Transverse colon (tissue), 4 donors: ENCODE results near the gene GABRQ. TPM values are rescaled to one million over a fixed set of nuclear protein-coding genes. Genes with fewer than 3 reads are reported as not detected.

Experiments used
- DNase-seq: peaks from one replicate; pipeline ENCODE4 v3.0.0-alpha.2; 2019
- H3K27ac ChIP-seq, 4 donors: fragments of 200-600 bp; sonication (generic); 2 replicates each; pipeline ENCODE4 v1.5.1; 2016 to 2018; ENCODE audit warnings: inconsistent platforms in 4 of 4
- H3K27me3 ChIP-seq: fragments of 200-600 bp; sonication (generic); 2 replicates; pipeline ENCODE4 v1.5.1; 2017; ENCODE audit warnings: inconsistent platforms
- H3K36me3 ChIP-seq, 4 donors: fragments of 200-600 bp; sonication (generic); 2 replicates each; pipeline ENCODE4 v1.5.1; 2017 to 2019; ENCODE audit warnings: inconsistent platforms in 4 of 4
- H3K4me1 ChIP-seq, 4 donors: fragments of 200-600 bp; sonication (generic); 2 replicates each; pipeline ENCODE4 v1.5.1; 2017 to 2020; ENCODE audit warnings: inconsistent platforms in 4 of 4
- H3K4me3 ChIP-seq, 4 donors: fragments of 200-600 bp; sonication (generic); 1 replicate in 1 of 4; 2 replicates in 3 of 4; pipeline versions ENCODE4 v1.5.1 to v1.6.1; 2017 to 2019; ENCODE audit warnings: inconsistent platforms in 4 of 4
- H3K9me3 ChIP-seq, 2 donors: fragments of 200-600 bp; sonication (generic); 2 replicates each; pipeline ENCODE4 v1.5.1; 2017 to 2019; ENCODE audit warnings: inconsistent platforms in 2 of 2
- EP300 ChIP-seq: sonication (generic); formaldehyde crosslinking; IDR thresholded peaks from one replicate; pipeline ENCODE4 v1.6.1; 2017; ENCODE audit warnings: antibody characterized with exemption, low read depth
- POLR2A ChIP-seq: fragments of 450-650 bp; IDR thresholded peaks from one replicate; pipeline ENCODE4 v1.6.1; 2016; ENCODE audit warnings: antibody characterized with exemption, mild to moderate bottlenecking, moderate library complexity
- POLR2AphosphoS5 ChIP-seq, 3 donors: sonication (generic); formaldehyde crosslinking; IDR thresholded peaks; one replicate each; pipeline ENCODE4 v1.6.1; 2016; ENCODE audit warnings: antibody characterized with exemption in 3 of 3
- WGBS, 2 donors: methylation state at CpG; one replicate each; pipeline ENCODE4 v1.1.5; 2018; ENCODE audit warnings: low coverage in 1 of 2; 5-methylcytosine and 5-hydroxymethylcytosine counted together
- in situ Hi-C, 4 donors: fragments of 200-750 bp; cut with MboI; loops; one replicate each; pipeline versions ENCODE4 v1.15.0 to v1.15.1; 2017; ENCODE audit warnings: low sequenced_read_pairs in 3 of 4, low pct_ligation_motif_present in 1 of 4, low pct_unique_long_range_greater_than_20kb in 1 of 4
- intact Hi-C: fragments of 100-400 bp; cut with DNase I; formaldehyde crosslinking; loops from one replicate; pipeline ENCODE4 v1.15.1; 2023; ENCODE audit warnings: low total_unique reads
- total RNA-seq, 4 donors: library from RNA; depleted of rRNA; stranded (reverse); fragments of >200 nt; gene quantifications; one replicate each; pipeline ENCODE4 v1.1.0, GENCODE V29; 2016
- TF ChIP-seq, protein P1 (sequence below), 5 experiments: fragments of 200-600 bp in 3 of 5; fragments of 450-650 bp in 2 of 5; sonication (generic) in 3 of 5; IDR thresholded peaks; 1 replicate in 2 of 5; 2 replicates in 3 of 5; pipeline ENCODE4 v1.5.1; 2016 to 2017; ENCODE audit warnings: antibody characterized with exemption in 5 of 5, inconsistent platforms in 3 of 5, mild to moderate bottlenecking in 2 of 5, moderate library complexity in 1 of 5

GABRQ gene
- not detected for total RNA-seq

DNA sequence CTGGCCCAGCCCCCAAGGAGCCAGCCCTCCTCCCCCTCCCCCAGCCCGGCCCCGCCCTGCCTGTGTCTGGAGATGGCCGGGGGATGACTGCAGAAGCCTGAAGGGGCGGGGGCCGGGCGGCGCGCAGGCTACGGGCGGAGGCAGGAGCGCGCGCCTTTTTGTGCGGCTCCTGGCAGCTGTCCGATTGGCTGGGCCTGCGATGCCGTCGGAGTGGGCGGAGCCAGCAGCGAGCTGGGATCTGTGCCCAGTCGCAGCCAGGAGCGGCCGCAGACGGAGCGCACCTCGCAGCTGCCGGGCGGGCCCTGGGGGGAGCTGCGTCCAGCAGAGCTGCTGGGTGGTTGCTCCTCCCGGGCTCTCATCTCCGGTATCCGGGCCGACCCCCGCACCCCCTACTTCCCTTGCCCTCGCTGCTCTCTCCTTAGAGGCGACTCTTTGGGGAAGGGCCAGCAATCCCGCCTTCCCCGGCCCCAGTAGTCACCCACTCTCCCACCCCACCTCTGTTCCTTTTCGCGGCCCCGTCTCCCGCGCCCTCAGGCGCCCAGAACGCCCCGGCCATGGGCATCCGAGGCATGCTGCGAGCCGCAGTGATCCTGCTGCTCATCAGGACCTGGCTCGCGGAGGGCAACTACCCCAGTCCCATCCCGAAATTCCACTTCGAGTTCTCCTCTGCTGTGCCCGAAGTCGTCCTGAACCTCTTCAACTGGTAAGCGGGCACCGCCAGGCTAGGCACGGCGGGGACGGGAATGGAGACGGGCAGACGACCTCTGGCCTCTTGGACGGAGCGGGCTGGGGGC is at the start of gene GABRQ:
Gene GABRQ (plus strand): TSS at position 247 of the 794 bp plus-strand sequence. CDS start 308 bp downstream, at position 555.
- no peak within 1 kb of the TSS for H3K27ac ChIP-seq
- H3K36me3 ChIP-seq, result no peaks in the 10 kb centered on the region
- TF ChIP-seq, protein P1, sequence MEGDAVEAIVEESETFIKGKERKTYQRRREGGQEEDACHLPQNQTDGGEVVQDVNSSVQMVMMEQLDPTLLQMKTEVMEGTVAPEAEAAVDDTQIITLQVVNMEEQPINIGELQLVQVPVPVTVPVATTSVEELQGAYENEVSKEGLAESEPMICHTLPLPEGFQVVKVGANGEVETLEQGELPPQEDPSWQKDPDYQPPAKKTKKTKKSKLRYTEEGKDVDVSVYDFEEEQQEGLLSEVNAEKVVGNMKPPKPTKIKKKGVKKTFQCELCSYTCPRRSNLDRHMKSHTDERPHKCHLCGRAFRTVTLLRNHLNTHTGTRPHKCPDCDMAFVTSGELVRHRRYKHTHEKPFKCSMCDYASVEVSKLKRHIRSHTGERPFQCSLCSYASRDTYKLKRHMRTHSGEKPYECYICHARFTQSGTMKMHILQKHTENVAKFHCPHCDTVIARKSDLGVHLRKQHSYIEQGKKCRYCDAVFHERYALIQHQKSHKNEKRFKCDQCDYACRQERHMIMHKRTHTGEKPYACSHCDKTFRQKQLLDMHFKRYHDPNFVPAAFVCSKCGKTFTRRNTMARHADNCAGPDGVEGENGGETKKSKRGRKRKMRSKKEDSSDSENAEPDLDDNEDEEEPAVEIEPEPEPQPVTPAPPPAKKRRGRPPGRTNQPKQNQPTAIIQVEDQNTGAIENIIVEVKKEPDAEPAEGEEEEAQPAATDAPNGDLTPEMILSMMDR (IDR thresholded peaks at IDR 0.05), result no peak
- TF ChIP-seq POLR2AphosphoS5 (IDR thresholded peaks at IDR 0.05) (no peak), POLR2A (no peak), EP300 (no peak)
- H3K4me3 ChIP-seq, result peak within 1 kb of the TSS in 1 of 4 donors; percentile 2
- WGBS, 2 donors, result 46% methylated on average over 64 of the region's 64 CpGs; no CpG with 5 or more reads in 1 of the 2 donors
- peaks cover 22% of the 10 kb centered on the region for H3K27me3 ChIP-seq
- H3K4me1 ChIP-seq, result no peaks in the 10 kb centered on the region
- in situ Hi-C loops (loop anchor here (10.0 to 25.0 kb wide), 3 partner anchors 876 to 901 kb away; partner anchors contain the start of gene CNGA2 (in 2 of the 4)), intact Hi-C loops (no loop called here)
- H3K9me3 ChIP-seq, result no peaks in the 10 kb centered on the region
- peak; percentile 12 for DNase-seq

DNA sequence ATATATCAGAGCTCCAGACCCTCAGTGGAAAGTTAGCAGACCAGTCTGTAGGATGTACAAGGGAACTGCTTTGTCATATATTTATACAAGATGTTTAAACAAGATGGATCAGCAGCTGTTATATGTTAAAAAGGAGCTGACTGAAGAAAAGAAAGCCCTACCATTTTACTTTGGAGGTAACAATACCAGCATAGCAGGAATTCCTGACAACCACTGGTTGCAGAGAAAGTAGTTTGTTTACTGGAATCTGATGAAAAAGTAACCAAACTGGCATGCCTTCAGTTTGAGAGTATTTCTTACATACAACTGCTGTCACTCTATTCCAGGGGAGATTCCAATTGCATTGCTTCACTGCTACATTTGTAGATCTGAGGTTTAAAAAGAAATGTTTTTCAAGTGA is 49.5 kb upstream of the GABRQ start:
- Histone ChIP-seq H3K9me3 (no peaks in the 10 kb centered on the region), H3K4me3 (no peak overlapping the region), H3K4me1 (no peaks in the 10 kb centered on the region), H3K27ac (no peak overlapping the region), H3K36me3 (no peaks in the 10 kb centered on the region), H3K27me3 (no peaks in the 10 kb centered on the region)
- intact Hi-C loops, result no loop called here
- TF ChIP-seq POLR2A, result no peak
- TF ChIP-seq POLR2AphosphoS5 (IDR thresholded peaks at IDR 0.05), result no peak
- TF ChIP-seq EP300, result no peak
- TF ChIP-seq, protein P1 (IDR thresholded peaks at IDR 0.05), result no peak
- in situ Hi-C loops, result no loop called here
- DNase-seq, result no peak

DNA sequence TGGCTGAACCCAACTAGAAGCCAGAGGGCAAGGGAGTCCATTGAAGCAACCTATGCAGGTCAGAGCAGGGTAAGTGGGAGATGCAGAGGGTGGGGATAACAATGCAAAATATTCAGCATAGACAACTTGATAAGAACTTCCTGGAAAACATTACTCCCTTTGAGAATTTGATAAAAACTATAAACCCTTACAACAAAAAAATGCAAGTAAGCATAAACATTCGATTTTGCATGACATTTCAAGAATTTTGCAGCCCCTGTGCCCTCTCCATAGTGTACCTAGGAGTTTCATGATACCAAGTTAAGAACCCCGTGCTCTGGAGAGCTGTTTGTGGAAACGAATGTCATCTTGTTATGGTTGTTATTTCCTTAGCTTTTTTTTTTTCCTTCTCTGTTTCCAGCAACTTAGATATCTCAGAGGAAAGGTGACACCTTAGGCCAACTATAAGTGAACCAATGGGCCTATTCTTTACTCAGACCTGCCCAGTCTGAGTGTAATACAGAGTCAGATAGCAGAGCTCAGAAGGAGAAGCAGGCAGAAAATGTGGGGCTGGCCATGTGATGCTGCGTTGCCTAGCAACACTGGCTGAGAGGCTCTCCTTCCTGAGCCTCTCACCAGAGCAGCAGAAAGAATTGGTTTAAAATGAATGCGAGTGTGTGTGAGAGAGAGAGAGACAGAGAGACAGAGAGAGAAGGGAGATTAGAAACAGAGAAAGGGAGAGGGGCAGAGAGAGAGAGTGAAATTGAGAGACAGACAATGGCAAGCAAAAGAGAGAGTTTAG is 36.7 kb upstream of the GABRQ start:
- TF ChIP-seq EP300, result no peak
- TF ChIP-seq POLR2A, result no peak
- TF ChIP-seq, protein P1 (IDR thresholded peaks at IDR 0.05), result no peak
- TF ChIP-seq POLR2AphosphoS5 (IDR thresholded peaks at IDR 0.05), result no peak
- Histone ChIP-seq H3K4me3 (no peak overlapping the region), H3K36me3 (no peaks in the 10 kb centered on the region), H3K4me1 (no peaks in the 10 kb centered on the region), H3K27ac (no peak overlapping the region), H3K27me3 (no peaks in the 10 kb centered on the region), H3K9me3 (no peaks in the 10 kb centered on the region)
- intact Hi-C loops, result no loop called here
- 38% methylated on average over 5 of the region's 5 CpGs; no CpG with 5 or more reads in 1 of the 2 donors for WGBS, 2 donors
- no peak for DNase-seq
- in situ Hi-C loops, result no loop called here

DNA sequence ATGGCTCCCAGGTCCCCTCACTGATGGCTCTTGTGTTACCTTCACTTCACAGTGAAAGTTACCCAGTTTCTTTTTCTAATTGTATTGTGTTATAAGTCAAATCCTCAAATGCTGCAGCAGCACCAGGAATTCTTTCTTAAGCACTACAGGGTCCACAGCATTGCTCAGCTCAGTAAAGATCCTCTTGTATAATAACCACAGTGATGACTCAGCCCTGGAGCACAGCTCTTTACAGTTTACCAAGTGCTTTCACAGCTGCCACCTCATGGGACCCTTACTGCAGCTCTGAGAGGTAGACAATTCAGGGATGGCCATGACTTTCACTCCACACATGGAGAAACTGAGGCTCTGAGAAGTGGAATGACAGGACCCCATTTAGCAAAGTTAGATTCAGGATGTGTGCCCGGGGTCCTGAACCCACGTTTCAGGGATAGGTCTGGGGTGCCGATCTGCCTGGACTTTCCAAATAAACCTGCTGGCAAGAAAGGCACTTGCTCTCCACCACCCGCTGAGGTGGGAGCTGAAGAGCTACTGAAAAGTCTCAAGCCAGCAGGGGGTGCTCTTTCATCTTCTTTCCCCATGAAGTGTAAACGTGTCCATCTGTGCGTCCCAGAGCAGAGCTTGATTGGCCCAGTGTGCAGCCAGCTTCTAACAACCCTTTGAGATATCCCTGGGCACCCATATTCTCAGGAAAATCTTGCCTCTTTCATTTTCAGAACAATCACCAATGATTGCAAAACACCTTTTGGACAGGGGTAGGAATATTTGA is 35.7 kb upstream of the GABRQ start:
- no peaks in the 10 kb centered on the region for H3K9me3 ChIP-seq
- no peaks in the 10 kb centered on the region for H3K4me1 ChIP-seq
- H3K27ac ChIP-seq, result no peak overlapping the region
- H3K36me3 ChIP-seq, result no peaks in the 10 kb centered on the region
- H3K4me3 ChIP-seq, result no peak overlapping the region
- TF ChIP-seq POLR2A, result no peak
- no peaks in the 10 kb centered on the region for H3K27me3 ChIP-seq
- WGBS, 2 donors, result 47% methylated on average over 6 of the region's 6 CpGs; no CpG with 5 or more reads in 1 of the 2 donors
- DNase-seq, result no peak
- in situ Hi-C loops, result no loop called here
- intact Hi-C loops, result no loop called here
